GM21360 (cell line): ENCODE data around the gene PTDSS2.
"Not testable (repeated sequence)": the region's sequence is repeated elsewhere in the genome, so short reads cannot be mapped to it uniquely, and the experiment has no call there.

ENCODE experiments used
- ATAC-seq: cut with Tn5 transposase; IDR thresholded peaks from one replicate; pipeline ENCODE4 v1.9.1; 2021; ENCODE audit warnings: mild to moderate bottlenecking, moderate library complexity; ENCODE audit not compliant: unreplicated experiment

Gene PTDSS2

DNA sequence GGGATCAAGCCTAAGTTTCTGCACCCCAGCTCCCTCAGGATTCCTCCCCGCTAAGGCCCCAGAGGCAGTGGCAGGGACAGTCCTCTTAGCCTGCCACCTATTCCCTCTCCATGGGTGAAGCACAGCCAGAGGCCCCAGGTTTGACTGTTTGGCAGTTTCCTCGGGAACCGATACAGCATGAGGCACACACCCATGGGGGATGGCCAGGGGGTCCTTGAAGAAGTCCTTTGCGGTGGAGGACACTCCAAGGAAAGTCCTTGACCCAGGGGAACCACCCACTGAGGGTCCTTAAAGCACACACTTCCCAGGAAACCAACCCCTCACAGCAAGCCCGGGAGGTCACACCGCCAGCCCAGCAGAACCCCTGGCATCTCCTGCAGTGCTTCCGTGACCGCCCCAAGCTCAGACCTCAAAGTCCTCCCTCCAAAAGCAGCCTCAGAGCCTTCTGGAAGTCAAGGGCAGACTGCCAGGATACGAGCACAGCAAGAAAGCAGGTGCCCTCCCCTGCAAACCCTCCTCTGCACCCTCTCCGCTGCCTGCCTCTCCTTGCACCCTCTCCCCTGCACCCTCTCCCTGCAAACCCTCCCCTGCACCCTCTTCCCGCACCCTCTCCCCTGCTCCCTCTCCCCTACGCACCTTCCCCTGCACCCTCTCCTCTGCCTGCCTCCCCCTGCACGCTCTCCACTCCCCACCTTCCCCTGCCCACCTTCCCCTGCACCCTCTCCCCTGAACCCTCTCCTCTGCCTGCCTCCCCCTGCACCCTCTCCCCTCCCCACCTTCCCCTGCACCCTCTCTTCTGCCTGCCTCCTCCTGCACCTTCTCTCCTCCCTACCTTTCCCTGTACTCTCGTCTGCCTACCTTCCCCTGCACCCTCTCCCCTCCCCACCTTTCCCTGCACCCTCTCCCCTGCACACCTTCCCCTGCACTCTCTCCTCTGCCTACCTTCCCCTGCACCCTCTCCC, 36.7 kb upstream of the PTDSS2 start:
- ATAC-seq, result no peak

DNA sequence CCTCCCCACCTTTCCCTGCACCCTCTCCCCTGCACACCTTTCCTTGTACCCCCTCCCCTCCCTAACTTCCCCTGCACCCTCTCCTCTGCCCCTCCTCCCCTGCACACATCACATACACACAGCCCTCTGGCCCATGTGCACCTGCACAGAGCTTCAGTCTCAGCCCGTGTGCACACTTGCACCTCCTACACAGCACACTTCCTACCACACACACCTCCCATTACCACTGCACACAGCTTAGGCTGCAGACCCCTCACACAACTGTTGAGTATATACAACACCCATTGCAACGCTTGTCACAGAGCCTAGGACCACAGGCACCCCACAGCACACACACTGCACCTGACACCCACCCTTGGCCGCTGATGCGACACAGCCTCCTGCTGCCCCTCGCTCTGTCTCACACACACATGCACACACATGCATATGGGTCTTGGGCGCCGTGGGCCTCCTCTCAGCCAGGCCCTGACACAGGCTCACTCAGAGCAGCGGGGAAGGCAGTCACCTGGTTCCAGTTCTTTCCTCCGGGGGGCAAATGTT, 35.7 kb upstream of the PTDSS2 start:
- no peak for ATAC-seq

DNA sequence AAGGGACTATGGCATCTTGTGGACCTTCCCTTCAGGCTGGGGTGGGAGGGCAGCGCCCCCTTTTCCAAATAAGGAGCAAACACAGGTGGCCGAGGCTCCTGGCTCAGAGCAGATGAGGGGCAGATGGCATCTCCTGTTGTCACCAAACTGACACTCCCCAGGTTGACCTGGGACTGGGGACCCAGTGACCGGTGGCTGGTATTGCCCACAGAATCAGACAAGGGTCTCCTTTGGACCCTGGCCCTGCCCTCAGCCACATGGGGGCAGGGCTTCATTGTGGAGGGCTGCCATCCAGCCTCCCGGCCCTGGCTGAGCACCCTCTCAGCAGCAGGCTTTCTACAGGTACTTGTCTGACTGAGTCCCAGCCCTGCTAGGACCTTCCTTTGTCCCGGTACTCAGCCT, 34.4 kb upstream of the PTDSS2 start:
- ATAC-seq, result no peak

DNA sequence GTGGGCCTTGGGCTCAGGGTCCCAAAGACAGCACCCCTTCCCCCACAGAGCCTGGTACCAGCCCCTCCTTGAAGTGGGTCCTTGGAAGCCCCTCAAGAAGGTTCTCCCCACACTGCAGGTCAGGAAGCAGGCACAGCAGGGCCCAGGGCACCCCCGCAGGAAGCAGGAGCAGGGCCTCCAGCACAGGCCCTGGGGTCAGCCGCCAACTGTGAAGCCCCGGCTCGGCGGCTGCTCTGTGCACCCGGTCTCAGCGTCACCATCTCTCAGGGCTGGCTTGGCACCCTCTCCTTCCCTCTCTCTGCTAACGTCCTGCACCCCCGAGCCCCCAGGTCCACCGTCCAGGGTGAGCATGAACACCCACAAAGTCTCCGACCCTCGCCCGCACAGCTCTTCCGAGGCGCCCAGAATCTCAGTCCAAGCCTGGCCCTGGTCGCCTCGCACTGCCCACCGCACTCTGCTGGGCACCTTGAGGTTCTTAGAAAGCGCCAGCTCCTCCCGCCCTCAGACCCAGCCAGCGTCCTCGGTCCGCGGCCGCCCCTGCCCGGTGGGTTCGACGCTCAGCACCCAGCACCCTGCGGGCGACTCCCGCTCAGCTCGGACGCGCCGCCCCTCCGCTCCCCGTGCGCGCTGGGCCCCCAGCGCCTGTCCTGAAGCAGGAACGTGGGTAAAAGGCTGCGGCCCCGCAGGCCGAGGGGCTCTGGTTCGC, 33.9 kb upstream of the PTDSS2 start:
- ATAC-seq, result no peak

GRCh38 chr11:416757-417621, 33.1 kb upstream of the PTDSS2 start:
- no peak for ATAC-seq

GRCh38 chr11:417652-418342, 32.3 kb upstream of the PTDSS2 start:
- no peak for ATAC-seq

- ATAC-seq, result no peak
These were observed 31.5 kb upstream of the PTDSS2 start for GRCh38 chr11:418343-419247.

DNA sequence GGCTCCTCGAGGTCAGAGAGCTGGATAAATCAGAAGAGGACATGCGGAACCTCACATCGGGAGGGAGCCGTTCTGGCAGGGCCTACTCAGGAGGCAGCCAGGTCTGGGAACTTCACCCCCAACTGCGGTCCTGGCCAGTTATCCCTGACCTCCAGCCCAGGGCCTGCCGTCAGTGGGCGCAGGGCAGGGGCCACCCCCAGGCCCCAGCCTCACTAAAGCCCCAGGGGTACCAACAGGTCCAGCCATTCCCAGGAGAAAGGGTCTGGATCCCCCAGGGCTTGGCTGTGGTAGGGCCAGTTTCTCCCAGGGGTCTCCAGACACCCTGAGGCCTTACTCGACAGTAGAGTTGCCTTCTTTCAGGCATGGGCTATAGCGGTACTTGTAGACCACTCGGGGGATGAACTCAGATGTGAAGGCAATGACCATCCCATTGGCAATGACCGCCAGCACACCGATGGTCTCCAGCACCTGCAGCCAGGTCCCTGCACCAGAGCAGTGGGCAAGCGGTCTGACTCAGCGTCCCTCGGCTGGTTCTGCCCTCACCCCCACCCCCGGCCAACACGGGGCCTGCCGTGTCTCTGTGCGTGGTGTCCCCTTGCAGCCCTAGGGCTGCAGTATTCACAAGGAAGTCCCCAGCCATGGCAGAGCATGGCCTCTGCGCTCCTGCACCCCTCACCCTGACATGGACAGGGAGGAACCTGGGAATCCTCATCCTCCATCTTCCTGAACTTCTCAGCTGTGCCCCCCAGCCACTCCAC, 30.7 kb upstream of the PTDSS2 start:
- ATAC-seq, result no peak

DNA sequence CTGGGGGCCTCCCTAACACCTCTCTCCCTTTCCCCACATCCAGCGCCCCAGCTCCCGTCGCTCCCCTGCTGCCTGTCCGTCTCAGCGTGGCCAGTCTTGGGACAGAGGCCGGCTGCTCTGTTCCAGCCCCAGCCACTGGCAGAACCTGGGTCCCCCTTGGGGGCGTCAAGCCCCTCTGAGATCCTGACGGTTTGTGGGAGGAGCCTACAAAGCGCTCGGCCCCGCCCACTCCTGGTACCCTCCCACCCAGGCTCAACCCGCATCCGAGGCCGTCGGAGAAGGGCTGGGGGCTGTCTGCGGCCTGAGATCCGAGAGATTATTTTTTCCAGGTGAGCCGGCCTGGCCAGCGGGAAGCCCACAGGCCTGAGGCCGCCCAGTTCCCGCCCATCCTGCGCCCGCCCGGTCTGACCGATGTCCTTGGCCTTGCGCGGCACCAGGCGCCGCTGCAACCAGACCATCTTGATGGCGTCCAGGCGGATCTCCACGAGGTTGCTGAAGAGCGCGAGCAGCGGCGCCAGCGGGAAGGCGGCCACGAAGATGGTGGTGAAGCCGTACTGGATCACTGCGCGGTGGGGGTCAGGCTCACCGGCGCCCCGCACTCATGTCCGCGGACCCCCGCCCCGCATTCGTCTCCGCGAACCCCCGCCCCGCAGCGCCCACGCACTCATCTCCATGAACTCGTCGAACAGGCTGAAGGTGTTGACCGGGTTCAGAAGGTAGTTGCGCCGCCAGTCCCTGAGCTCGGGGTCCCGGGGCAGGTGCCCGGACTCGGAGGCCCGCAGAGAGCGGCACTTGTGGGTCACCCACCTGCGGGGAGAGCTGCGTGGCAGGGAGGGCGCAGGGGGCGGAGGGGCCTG, 29.8 kb upstream of the PTDSS2 start:
- ATAC-seq, result no peak

- no peak for ATAC-seq
These were observed 29.2 kb upstream of the PTDSS2 start for GRCh38 chr11:420911-421321.

DNA sequence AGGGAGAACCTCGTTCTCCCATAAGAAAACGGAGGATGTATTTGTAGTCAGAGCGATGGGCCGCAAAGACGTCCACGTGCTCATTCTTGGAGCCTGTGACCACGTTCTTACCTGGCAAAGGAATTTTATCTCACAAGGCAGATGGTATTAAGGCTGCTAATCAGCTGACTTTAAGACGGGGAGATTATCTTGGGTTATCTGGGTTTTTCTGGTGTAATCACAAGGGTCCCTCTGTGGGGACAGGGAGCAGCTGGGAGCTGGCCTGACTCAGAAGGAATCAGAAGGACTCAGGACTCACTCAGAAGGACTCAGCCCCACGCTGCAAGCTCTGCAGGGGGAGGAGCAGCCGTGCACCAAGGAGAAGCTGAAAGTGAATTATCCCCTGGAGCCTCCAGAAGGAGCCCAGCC, 27.8 kb upstream of the PTDSS2 start:
- ATAC-seq, result no peak

DNA sequence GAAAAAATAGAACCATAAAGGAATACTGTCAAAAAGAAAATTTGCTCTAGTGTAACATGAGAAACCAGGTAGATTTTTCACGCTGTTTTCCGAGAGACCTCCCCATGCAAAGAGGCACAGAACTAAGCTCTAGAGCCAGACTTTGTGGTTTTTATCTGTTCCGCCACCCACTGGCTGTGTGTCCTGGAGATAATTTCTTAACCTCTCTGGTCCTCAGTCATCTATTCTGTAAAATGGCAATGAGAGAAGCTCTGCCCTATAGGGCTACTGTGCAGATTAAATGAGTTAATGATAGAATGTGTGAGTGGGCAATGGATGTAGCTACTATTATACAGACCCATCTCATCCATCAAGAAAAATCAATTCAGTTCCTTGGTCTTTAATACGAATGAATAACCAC, 25.8 kb upstream of the PTDSS2 start:
- ATAC-seq, result no peak

DNA sequence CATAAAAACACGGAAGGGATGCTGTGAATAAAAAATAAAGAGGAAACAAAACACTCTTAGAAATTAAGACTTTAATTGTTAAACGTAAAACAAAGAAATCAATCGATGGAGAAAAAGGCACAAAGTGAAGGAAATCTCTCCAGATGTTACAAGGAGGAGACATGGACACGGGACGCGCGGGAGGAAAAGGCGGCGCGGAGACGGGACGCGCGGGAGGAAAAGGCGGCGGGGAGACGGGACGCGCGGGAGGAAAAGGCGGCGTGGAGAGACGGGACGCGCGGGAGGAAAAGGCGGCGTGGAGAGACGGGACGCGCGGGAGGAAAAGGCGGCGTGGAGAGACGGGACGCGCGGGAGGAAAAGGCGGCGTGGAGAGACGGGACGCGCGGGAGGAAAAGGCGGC, 25.3 kb upstream of the PTDSS2 start:
- ATAC-seq, result not testable (repeated sequence)

DNA sequence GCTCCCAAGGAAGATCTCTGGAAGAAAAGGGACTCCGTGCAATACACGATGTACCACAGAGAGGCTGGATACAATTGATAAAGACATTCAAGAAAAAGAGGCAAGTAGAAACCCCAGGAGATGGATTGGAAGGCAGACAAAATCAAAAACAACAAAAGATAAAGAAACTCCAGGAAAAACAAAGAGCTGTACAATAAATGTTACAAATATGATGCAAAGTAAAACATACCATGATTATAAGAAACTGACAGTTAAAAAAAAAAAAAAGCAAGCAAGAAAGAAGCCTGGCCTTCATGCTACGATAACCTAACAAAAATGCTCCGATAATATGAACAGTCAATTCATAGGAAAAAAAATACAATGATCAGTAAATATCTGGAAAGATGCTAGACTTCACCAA, 24.8 kb upstream of the PTDSS2 start:
- ATAC-seq, result no peak

DNA sequence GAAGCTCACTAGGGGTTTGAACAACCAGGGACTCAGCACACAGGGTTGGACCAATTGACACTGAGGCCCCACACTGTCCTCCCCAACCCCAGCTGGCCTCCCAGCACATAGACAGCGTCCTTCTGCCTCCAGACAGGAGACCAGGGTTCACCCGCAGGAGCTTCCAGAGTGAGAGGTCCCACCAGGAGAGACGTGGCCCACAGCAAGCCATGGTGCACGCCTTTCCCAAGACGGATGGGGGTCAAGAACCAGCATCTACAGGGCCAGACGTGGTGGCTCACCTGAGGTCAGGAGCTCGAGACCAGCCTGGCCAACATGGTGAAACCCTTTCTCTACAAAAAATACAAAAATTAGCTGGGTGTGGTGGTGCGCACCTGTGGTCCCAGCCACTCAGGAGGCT, 23.2 kb upstream of the PTDSS2 start:
- no peak for ATAC-seq

- no peak for ATAC-seq
These were observed 21.8 kb upstream of the PTDSS2 start for GRCh38 chr11:428295-428694.

GRCh38 chr11:429391-429790, 20.7 kb upstream of the PTDSS2 start:
- ATAC-seq, result no peak
